ENCODE results near the gene PPARGC1A. TPM values are rescaled to one million over a fixed set of nuclear protein-coding genes. Genes with fewer than 3 reads are reported as not detected.
A peak's percentile ranks its signal among the peaks of the same experiment; 100 is the strongest.

The PPARGC1A gene
- total RNA-seq, 1 donor = 0.81 TPM

- no peak overlapping the region for H3K4me3 ChIP-seq (ENCODE audit: low read depth, low read length)
- no peak for DNase-seq (ENCODE audit: low read depth)
- TF ChIP-seq CTCF (IDR thresholded peaks at IDR 0.05; ENCODE audit: insufficient read depth, low read length) = no peak
Observed at GRCh38 chr4:23878246-23878891, 11.5 kb downstream of the PPARGC1A start.

- peak; percentile 15 for DNase-seq (ENCODE audit: low read depth)
- no peak for TF ChIP-seq CTCF (IDR thresholded peaks at IDR 0.05; ENCODE audit: insufficient read depth, low read length)
- no peak overlapping the region for H3K4me3 ChIP-seq (ENCODE audit: low read depth, low read length)
Observed at GRCh38 chr4:23877758-23878229, 12.1 kb downstream of the PPARGC1A start.

- TF ChIP-seq CTCF (IDR thresholded peaks at IDR 0.05; ENCODE audit: insufficient read depth, low read length) = no peak
- no peak for DNase-seq (ENCODE audit: low read depth)
- no peak overlapping the region for H3K4me3 ChIP-seq (ENCODE audit: low read depth, low read length)
Observed at GRCh38 chr4:23876418-23877089, 13.3 kb downstream of the PPARGC1A start.

- no peak for DNase-seq (ENCODE audit: low read depth)
- no peak overlapping the region for H3K4me3 ChIP-seq (ENCODE audit: low read depth, low read length)
- TF ChIP-seq CTCF (IDR thresholded peaks at IDR 0.05; ENCODE audit: insufficient read depth, low read length) = no peak
Observed at GRCh38 chr4:23875317-23875716, 14.5 kb downstream of the PPARGC1A start.

GRCh38 chr4:23874536-23874901 lies 15.3 kb downstream of the PPARGC1A start:
- TF ChIP-seq CTCF (IDR thresholded peaks at IDR 0.05; ENCODE audit: insufficient read depth, low read length) = no peak
- no peak overlapping the region for H3K4me3 ChIP-seq (ENCODE audit: low read depth, low read length)
- no peak for DNase-seq (ENCODE audit: low read depth)

- no peak for TF ChIP-seq CTCF (IDR thresholded peaks at IDR 0.05; ENCODE audit: insufficient read depth, low read length)
Observed at GRCh38 chr4:23873717-23874535, 15.9 kb downstream of the PPARGC1A start.

More at GRCh38 chr4:23873717-23874535, 15.9 kb downstream of the PPARGC1A start:
- H3K4me3 ChIP-seq (ENCODE audit: low read depth, low read length) = no peak overlapping the region
- no peak for DNase-seq (ENCODE audit: low read depth)

Measured in fibroblast of the aortic adventitia (primary cell).